ENCODE measurements around the gene CHRNA5.
"Not testable (repeated sequence)": the region's sequence is repeated elsewhere in the genome, so short reads cannot be mapped to it uniquely, and the experiment has no call there.

CHRNA5 gene

GRCh38 chr15:78565097-78565950 lies at the start of gene CHRNA5:
TSS of gene CHRNA5 (plus strand) at chr15:78565520. CDS start at chr15:78565720, 200 bp downstream.
- peak in 21 of 58 donors; percentile 0 to 65 (median 11) for DNase-seq

- DNase-seq, result not testable (repeated sequence)
Measured at GRCh38 chr15:78520035-78520434, 45.3 kb upstream of the CHRNA5 start.

- DNase-seq, result no peak
Measured at GRCh38 chr15:78524230-78524629, 41.1 kb upstream of the CHRNA5 start.

GRCh38 chr15:78527325-78527724 lies 38.0 kb upstream of the CHRNA5 start:
- no peak for DNase-seq

GRCh38 chr15:78533331-78533730 lies 32.0 kb upstream of the CHRNA5 start:
- DNase-seq, result peak in 11 of 58 donors; percentile 2 to 63 (median 10)

GRCh38 chr15:78536134-78536533 lies 29.2 kb upstream of the CHRNA5 start:
- no peak for DNase-seq

GRCh38 chr15:78537266-78537905 lies 27.9 kb upstream of the CHRNA5 start:
- no peak for DNase-seq

GRCh38 chr15:78538358-78538757 lies 27.0 kb upstream of the CHRNA5 start:
- DNase-seq, result no peak

- peak in 1 of 58 donors; percentile 12 for DNase-seq
Measured at GRCh38 chr15:78539464-78540140, 25.7 kb upstream of the CHRNA5 start.

GRCh38 chr15:78540141-78540870 lies 25.0 kb upstream of the CHRNA5 start, which contains the start of gene PSMA4:
TSS of gene PSMA4 (plus strand) at chr15:78540444. CDS start at chr15:78541928, 1,484 bp downstream.
- DNase-seq, result peak in 57 of 58 donors; percentile 66 to 98 (median 90)

GRCh38 chr15:78540871-78541743 lies 24.2 kb upstream of the CHRNA5 start:
- no peak for DNase-seq

- DNase-seq, result no peak
Measured at GRCh38 chr15:78541744-78542034, 23.6 kb upstream of the CHRNA5 start.

GRCh38 chr15:78542647-78543046 lies 22.7 kb upstream of the CHRNA5 start:
- no peak for DNase-seq

GRCh38 chr15:78550194-78550593 lies 15.1 kb upstream of the CHRNA5 start:
- no peak for DNase-seq

GRCh38 chr15:78550815-78551214 lies 14.5 kb upstream of the CHRNA5 start:
- DNase-seq, result no peak

GRCh38 chr15:78551902-78552301 lies 13.4 kb upstream of the CHRNA5 start:
- no peak for DNase-seq

- DNase-seq, result no peak
Measured at GRCh38 chr15:78552597-78552996, 12.7 kb upstream of the CHRNA5 start.

- not testable (repeated sequence) for DNase-seq
Measured at GRCh38 chr15:78560201-78560600, 5.1 kb upstream of the CHRNA5 start.

GRCh38 chr15:78561490-78561889 lies 3.8 kb upstream of the CHRNA5 start:
- no peak for DNase-seq

- no peak for DNase-seq
Measured at GRCh38 chr15:78563092-78563491, 2.2 kb upstream of the CHRNA5 start.

Measured in anterior cingulate cortex (tissue), 58 donors.